HG02973 (cell line): ENCODE data around the gene NATD1.
"Not testable (repeated sequence)": the region's sequence is repeated elsewhere in the genome, so short reads cannot be mapped to it uniquely, and the experiment has no call there.

Experiments
- ATAC-seq: cut with Tn5 transposase; IDR thresholded peaks from one replicate; pipeline ENCODE4 v1.9.1; 2021; ENCODE audit warnings: moderate library complexity; ENCODE audit not compliant: unreplicated experiment

Gene NATD1

GRCh38 chr17:21194703-21195102 lies 58.5 kb downstream of the NATD1 start:
- no peak for ATAC-seq

- ATAC-seq: no peak
Observed at GRCh38 chr17:21194226-21194625, 59.0 kb downstream of the NATD1 start.

- ATAC-seq: no peak
Observed at GRCh38 chr17:21193031-21193430, 60.2 kb downstream of the NATD1 start.

- ATAC-seq: not testable (repeated sequence)
Observed at GRCh38 chr17:21192414-21192813, 60.8 kb downstream of the NATD1 start.

GRCh38 chr17:21191698-21192097 lies 61.5 kb downstream of the NATD1 start:
- no peak for ATAC-seq

GRCh38 chr17:21190078-21190477 lies 63.1 kb downstream of the NATD1 start:
- no peak for ATAC-seq

- ATAC-seq: no peak
Observed at GRCh38 chr17:21189361-21189760, 63.8 kb downstream of the NATD1 start.
